Stimulated activated CD8-positive, alpha-beta memory T cell treated with anti-CD3 and anti-CD28 coated beads, Interleukin-4, amount 100 ng/mL, for 24 hours (primary cell): ENCODE results near the gene DAPK2.

Experiments
- DNase-seq: peaks from one replicate; pipeline ENCODE4 v3.0.0-alpha.2; 2020; ENCODE audit warnings: low read depth

The DAPK2 gene

GRCh38 chr15:64024172-64025050, 21.9 kb downstream of the DAPK2 start:
- no peak for DNase-seq

DNA sequence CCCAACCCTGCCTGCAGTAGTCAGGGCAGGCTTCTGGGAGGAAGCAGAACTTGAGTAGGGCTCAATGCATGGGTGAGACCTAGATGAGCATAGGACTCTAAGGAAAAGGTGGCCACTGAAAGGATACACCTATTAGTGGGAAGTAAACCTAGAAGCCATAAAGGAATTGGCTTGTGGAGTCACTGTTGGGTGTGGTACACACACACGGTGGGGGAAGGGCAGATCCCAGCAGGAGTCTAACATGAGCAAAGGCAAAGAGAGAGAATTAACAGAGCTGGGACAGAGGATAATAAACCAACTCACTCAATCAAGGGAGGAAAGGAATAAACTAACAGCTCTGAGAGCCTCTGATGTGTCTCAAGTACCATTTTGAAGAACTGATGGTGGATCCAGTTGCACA, 23.1 kb downstream of the DAPK2 start:
- DNase-seq: no peak

DNA sequence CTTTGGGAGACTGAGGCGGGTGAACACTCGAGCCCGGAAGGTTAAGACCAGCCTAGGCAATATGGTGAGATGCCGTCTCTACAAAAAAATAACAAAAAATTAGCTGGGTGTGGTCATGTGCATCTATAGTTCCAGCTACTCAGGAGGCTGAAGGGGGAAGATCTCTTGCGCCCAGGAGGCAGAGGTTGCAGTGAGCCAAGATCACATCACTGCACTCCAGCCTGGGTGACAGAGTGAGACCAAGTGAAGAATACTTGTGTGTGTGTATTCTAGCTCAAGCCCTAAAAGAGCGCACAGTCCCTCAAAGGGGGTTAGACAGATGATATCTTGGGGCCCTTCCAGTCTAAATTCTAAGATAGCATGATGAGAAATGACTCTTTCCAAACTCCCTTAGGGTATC, 23.7 kb downstream of the DAPK2 start:
- DNase-seq: no peak

DNA sequence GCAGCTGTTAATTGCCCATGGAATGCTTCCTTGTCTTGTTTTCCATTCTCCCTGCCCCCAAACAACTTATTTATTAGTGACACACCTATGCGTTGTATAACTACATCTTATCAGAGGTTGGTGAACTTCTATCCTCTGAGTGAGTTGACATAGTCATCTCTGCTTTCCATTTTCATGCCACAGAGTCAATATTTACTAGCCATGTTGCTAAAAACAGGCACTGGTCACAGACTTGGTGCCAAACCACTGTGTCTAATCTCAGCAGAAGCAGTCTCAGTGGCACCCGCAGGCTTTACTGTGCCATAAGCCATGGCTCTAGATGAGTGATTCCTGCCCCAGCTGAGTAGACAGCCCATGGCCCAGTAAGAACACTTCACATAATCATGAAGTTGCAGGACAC, 26.5 kb downstream of the DAPK2 start:
- DNase-seq: no peak

GRCh38 chr15:64017591-64018163, 28.6 kb downstream of the DAPK2 start:
- DNase-seq: no peak

DNA sequence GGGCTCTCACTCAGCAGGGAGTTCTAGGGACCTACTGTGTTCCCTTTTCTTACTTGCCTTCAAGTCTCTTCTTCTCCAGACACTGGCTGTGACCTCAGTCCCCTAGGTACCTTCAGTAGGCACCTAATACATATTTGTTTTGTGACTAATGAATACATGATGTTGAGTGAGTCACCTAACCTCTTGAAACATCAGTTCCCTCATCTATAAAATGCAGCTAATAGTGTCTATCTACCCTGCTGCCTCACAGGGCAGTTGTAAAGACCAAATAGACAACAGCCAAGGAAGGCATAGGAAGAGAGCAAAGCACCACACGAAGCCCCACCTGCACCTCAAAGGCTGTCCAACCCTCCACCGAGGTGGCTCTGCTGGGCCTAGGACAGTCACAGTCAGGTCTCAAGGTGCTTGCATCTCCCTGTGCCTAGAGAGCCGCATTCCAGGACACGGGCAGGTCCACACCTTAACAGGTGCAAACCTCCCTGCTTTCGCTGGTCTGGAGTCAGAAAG, 29.1 kb downstream of the DAPK2 start:
- no peak for DNase-seq

- DNase-seq: no peak
Observed at GRCh38 chr15:64016257-64016656, 30.0 kb downstream of the DAPK2 start.

DNA sequence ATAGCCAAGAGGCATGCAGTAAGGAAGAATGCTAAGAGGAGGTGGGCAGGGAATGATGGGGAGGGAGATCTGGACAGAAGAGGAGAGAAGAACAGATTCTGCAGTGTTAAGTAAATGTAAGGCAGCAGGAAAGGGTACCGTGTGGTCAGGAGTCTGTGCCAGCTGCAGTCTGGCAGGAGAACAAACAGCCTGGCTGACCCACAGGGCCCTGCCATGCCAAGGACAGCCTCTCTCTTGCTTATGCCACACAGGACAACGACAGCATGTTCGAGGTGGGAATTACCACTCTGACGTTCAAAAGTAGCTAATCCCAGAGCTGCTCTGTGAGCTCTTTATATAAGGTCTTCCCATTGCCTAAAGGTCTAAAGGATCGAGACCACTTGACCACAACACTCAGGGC, 31.3 kb downstream of the DAPK2 start:
- no peak for DNase-seq

DNA sequence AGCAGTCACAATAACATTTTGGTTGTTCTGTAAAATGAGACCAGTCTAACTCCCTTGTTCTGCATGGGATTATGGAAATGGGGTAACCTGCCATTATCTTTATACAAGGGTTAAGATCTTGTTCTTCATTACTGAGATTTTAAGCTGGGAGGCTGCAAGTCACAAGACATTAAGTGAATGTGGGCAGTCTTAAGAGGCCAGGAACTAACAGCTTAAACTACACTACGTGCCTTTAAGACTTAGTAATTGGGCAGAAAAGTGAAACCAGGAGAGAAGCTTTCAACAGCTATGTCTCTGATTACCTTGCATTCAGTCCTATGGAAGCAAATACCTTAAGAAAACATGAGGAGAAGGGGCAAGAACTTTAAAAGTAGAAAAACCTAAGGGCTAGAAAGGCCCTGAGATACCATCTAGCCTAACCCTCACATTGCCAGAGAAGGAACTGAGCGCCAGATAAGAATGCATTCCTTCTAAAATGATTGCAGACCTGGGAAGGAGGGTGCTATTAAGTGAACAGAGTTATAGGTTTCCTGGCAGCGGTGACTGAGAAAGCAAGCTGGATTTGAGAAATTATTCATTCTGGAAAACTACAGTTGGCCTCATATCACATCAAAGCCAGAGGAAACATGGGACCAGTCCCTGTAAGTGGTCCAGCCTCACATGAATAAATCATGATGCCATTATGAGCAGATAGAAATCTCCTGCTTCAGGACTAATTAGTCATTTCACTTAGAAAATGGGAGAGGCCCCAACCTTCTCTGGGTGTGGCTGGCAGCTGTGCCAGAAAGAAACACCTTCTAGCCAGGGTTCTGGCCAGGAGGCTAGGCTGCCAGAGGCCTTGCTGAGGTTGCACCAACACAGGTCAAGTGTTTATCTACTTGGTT, 32.9 kb downstream of the DAPK2 start:
- no peak for DNase-seq

DNA sequence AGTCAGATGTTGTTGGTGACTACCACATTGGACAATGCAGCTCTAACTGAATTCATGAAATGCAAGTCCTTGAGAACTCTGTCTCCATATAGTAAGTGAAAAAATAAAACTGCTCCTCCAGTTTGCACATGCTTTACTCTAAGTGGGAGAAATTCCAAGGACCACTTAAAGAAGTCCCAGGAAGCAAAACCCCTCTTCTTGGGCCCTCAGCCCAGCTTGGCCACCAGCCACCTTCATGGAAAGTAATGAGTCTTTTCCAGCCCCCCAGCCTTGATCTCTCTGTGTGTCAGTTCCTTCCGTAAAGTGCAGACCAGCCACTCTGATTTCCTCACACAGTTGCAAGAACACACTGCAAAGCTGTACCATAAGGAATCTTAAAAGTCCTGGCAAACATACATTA, 34.5 kb downstream of the DAPK2 start:
- DNase-seq: no peak

- peak; percentile 70 for DNase-seq
Observed at GRCh38 chr15:64010719-64011118, 35.6 kb downstream of the DAPK2 start.

DNA sequence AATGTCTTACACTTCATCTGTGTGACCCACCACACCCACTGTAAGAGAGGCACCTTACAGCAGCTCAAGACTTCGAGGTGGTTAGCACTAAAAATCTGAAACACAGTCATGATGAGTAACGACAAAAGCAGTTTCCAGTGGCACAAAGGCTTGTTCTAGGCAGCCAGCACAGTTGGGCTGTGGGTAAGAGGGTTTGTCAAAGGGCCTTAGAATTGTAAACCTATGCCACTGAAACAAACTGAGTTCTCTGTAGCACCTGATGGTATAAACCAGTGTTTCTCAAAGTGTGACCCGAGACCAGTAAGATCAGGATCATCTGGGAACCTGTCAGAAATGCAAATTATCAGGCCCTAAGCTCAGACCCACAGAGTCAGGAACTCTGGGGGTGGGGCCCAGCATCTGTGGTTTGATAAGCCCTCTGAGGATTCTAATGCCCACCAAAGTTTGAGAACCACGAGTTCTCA, 36.5 kb downstream of the DAPK2 start:
- peak; percentile 35 for DNase-seq

DNA sequence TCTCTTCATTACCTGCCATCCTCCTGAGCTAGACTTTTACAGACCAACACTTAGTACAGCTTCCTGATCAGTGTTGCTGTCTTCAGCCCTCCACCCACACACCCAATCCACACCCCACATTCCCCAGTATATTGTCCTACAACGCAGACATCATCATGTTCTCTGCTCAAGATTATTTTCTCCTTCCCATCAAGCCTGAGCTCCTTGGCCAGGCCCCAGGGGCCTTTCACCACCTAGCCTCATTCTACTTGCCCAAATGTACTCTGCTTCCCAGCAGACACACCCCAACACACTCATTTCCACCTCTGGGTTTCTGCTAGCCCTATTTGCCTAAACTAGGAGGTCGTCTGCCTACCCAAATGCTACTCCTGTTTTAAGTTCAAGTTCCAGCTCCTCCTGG, 37.0 kb downstream of the DAPK2 start:
- DNase-seq: no peak

- DNase-seq: no peak
Observed at GRCh38 chr15:64008177-64008576, 38.1 kb downstream of the DAPK2 start.

DNA sequence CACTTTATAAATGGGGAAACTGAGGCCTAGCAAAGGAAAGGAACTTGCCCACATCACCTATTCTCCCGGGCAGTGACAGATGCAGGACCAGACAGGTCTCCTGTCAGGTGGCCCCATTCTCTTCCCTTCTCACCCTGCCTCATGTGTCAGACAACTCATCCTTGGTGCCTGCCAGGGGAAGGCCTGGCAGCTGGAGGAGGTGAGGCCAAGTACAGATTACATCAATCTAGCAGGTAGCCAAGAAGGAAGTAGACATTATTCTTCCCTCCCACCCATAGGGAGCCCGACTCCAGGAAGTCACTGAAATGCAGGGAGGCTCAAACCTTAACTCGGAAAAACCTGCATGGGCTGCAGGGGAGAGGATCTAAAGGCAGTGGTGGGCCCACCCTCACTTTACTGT, 39.6 kb downstream of the DAPK2 start:
- DNase-seq: no peak

GRCh38 chr15:64004587-64004986, 41.7 kb downstream of the DAPK2 start:
- no peak for DNase-seq

DNA sequence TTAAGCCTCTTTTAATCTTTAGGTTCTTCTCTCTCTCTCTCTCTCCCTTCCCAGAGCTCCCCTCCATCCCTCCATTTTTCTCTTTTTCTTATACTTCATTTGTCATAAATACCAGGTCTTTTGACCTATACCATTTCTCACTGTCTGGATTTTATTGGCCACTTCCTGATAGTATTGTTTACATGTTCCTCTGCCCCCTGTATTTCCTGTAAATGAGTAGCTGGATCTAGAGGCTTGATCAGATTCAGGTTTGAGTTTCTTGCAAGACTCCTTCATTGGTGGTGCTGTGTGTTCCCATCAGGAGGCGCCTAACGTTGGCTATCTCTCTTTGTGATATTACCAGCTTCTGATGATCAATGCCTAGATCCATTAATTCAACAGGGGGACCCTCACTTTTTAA, 42.2 kb downstream of the DAPK2 start:
- no peak for DNase-seq

DNA sequence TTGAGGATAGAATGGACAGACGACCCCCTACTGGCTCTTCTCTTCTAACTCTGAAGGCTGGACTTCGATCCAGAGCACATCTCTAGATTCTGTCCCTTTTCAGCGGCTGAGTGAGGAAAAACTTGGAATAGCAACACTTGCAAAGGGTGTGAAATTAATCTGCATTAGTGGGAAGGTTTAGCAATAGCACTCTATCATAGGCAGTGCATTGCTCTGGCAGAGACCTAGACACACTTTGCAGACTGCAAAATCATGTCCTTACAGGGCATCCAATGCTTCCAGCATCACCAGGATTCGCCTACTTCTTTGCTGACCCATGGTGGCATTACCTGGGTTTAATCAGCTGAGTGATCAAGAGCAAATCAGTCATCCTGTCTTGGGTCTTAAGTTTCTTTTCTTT, 43.1 kb downstream of the DAPK2 start:
- no peak for DNase-seq

DNA sequence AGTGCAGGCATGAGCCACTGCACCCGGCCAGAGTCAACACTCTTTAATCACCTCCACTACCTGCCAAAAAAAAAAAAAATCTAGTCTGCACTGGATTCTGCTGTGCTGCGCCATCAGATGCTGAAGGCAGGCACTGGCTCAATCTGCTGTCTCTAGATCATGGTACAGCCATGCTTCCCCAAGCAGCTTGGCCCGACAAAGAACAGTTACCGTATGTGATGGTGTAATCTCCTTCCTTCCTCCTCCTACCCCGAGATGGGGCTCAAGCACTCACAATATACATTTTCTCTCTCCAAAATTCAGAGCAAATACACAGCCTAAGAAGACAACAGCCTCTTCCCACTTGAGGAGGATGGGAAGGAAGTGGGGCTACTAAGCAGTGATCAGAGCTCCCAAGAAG, 45.1 kb downstream of the DAPK2 start:
- DNase-seq: no peak

DNA sequence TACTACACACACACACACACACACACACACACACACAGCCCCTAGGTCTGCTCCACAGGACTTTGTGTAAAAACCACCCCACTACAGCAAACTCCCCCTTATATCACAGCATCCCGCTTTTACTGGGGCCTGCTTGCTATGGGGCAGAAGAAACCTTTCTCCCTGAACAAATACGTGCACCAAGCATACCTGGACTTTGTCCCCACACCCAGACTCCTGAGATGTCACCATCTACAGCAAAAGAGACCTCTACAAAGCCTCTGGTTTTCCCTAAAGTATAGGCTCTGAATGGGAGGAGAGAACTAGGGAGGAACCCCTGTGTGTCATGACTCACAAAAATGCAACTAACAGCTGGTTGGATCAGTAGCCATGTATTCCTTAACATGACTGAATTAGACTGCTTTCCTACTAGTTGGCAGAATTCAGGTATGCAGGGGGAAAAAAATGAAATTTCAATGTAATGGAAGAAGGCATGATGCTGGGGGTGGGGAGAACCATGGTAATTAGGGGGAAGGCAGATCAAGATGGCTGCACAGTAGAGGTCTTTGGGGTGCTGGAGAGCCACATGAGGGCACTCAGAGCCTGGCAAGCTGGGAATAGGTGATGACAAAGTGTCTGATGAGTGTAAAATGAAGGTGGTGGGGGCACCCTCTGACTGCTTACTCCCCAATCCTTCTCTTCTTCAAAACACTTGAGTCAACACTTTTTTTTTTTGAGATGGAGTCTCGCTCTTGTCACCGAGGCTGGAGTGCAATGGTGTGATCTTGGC, 45.9 kb downstream of the DAPK2 start:
- no peak for DNase-seq

GRCh38 chr15:63999177-63999576, 47.1 kb downstream of the DAPK2 start:
- DNase-seq: no peak

DNA sequence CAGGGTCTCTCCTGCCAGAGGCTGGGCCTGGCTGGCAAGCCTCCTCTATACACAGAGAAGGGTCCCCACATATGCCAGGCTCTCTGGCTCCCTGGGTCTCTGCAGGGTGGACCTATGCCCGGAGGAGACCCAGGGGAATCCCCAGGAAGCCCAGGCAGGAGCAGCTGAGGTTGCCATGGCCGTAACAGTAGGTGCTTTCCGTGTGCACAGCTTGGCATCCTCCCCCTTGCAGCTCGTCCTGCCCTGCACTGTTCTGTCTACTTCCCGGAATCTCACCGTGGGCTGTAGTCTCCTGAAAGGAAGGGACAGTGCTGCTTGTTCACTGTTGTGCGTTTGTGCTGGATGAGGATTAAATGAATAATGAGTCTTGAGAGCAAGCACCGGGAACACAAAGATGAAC, 47.8 kb downstream of the DAPK2 start:
- DNase-seq: no peak
